SK-N-SH (cell line): ENCODE results near the gene KCNJ4. TPM values are rescaled to one million over a fixed set of nuclear protein-coding genes. Genes with fewer than 3 reads are reported as not detected.
A peak's percentile ranks its signal among the peaks of the same experiment; 100 is the strongest.

Experiments
- CTCF ChIA-PET: fragments of 300-600, 350-600 bp; formaldehyde crosslinking; extraction: SDS; loops from one replicate; lab custom pipeline; 2021; lab: Yijun Ruan, JAX
- POLR2A ChIA-PET: fragments of 350-600 bp; sonication (Branson Sonifier 250); formaldehyde crosslinking; extraction: SDS; loops from one replicate; lab custom pipeline; 2020; ENCODE audit warnings: antibody characterized with exemption, inconsistent platforms; lab: Yijun Ruan, JAX
- DNase-seq: peaks from one replicate; pipeline ENCODE4 v3.0.0; 2012
- H2AFZ ChIP-seq: fragments of 200-600 bp; sonication (generic); 2 replicates; pipeline ENCODE4 v1.8.1; 2016; ENCODE audit warnings: antibody characterized with exemption, mild to moderate bottlenecking, low read depth
- H3F3A ChIP-seq: fragments of 200-600 bp; sonication (generic); replicated peaks from 2 replicates; pipeline ENCODE3; 2016; ENCODE audit warnings: antibody characterized with exemption, mild to moderate bottlenecking; ENCODE audit not compliant: insufficient read depth
- H3K27ac ChIP-seq, 2 experiments: fragments of 200-500 bp in 1 of 2; fragments of 200-600 bp in 1 of 2; sonication (Bioruptor generic) in 1 of 2; sonication (generic), shearing (Covaris generic) in 1 of 2; 2 replicates each; pipeline versions ENCODE4 v1.5.1 to v1.6.1; 2014 to 2016; ENCODE audit warnings: low read depth in 2 of 2, inconsistent platforms in 1 of 2, low read length in 1 of 2, mild to moderate bottlenecking in 1 of 2, mixed read lengths in 1 of 2
- H3K27me3 ChIP-seq: fragments of 200-600 bp; sonication (generic), shearing (Covaris generic); 2 replicates; pipeline ENCODE4 v1.6.1; 2016; ENCODE audit warnings: mixed run types; ENCODE audit not compliant: insufficient read depth
- H3K36me3 ChIP-seq, 2 experiments: fragments of 200-500 bp in 1 of 2; fragments of 200-600 bp in 1 of 2; sonication (Bioruptor generic) in 1 of 2; sonication (generic) in 1 of 2; replicated peaks in 1 of 2; 2 replicates each; pipeline versions ENCODE3 to v1.5.1; 2014 to 2016; ENCODE audit warnings: low read length in 1 of 2, mild to moderate bottlenecking in 1 of 2; ENCODE audit not compliant: insufficient read depth in 2 of 2, control insufficient read depth in 1 of 2
- H3K4me1 ChIP-seq, 2 experiments: fragments of 200-500 bp in 1 of 2; fragments of 200-600 bp in 1 of 2; sonication (Bioruptor generic) in 1 of 2; sonication (generic), shearing (Covaris generic) in 1 of 2; 2 replicates each; pipeline versions ENCODE4 v1.5.1 to v1.6.1; 2014 to 2016; ENCODE audit warnings: low read depth in 1 of 2, low read length in 1 of 2, mixed run types in 1 of 2; ENCODE audit not compliant: insufficient read depth in 2 of 2, control insufficient read depth in 1 of 2
- H3K4me2 ChIP-seq: fragments of 200-600 bp; sonication (generic), shearing (Covaris generic); 2 replicates; pipeline ENCODE4 v1.6.1; 2017; ENCODE audit warnings: mixed run types
- H3K4me3 ChIP-seq, 2 experiments: fragments of 200-500 bp in 1 of 2; fragments of 200-600 bp in 1 of 2; sonication (Bioruptor generic) in 1 of 2; sonication (generic), shearing (Covaris generic) in 1 of 2; 2 replicates each; pipeline versions ENCODE4 v1.5.1 to v1.8.1; 2014 to 2016; ENCODE audit warnings: low read depth in 2 of 2, inconsistent platforms in 1 of 2, low read length in 1 of 2, mild to moderate bottlenecking in 1 of 2, mixed read lengths in 1 of 2, moderate library complexity in 1 of 2
- H3K79me2 ChIP-seq: fragments of 200-600 bp; sonication (generic); 2 replicates; pipeline ENCODE4 v1.8.1; 2017; ENCODE audit warnings: mild to moderate bottlenecking; ENCODE audit not compliant: insufficient read depth
- H3K9ac ChIP-seq: fragments of 200-600 bp; sonication (generic); 2 replicates; pipeline ENCODE4 v1.6.1; 2017; ENCODE audit warnings: mixed run types
- H3K9me2 ChIP-seq: fragments of 200-600 bp; sonication (generic); 2 replicates; pipeline ENCODE4 v1.6.1; 2017; ENCODE audit warnings: mixed run types
- H3K9me3 ChIP-seq: fragments of 200-600 bp; sonication (generic); 2 replicates; pipeline ENCODE4 v1.6.1; 2017; ENCODE audit warnings: mixed run types, mild to moderate bottlenecking, moderate library complexity
- H4K20me1 ChIP-seq: fragments of 200-600 bp; sonication (generic); 2 replicates; pipeline ENCODE4 v1.6.1; 2017; ENCODE audit warnings: mild to moderate bottlenecking, mixed run types; ENCODE audit not compliant: insufficient read depth
- FOSL2 ChIP-seq: IDR thresholded peaks from 2 replicates; pipeline ENCODE4 v1.4.0; 2012; ENCODE audit warnings: low read depth, mild to moderate bottlenecking, moderate library complexity, borderline replicate concordance
- FOXJ3 ChIP-seq: sonication (generic); formaldehyde crosslinking; IDR thresholded peaks from 2 replicates; pipeline ENCODE4 v1.5.1; 2020; ENCODE audit warnings: mild to moderate bottlenecking, missing genetic modification reagents
- IRF3 ChIP-seq: fragments of 150-350 bp; IDR thresholded peaks from 2 replicates; pipeline ENCODE4 v1.6.1; 2016; ENCODE audit warnings: mild to moderate bottlenecking, low read depth, low read length
- JUND ChIP-seq: IDR thresholded peaks from 2 replicates; pipeline ENCODE4 v1.4.0; 2012
- NRF1 ChIP-seq: IDR thresholded peaks from 2 replicates; pipeline ENCODE4 v1.6.1; 2012; ENCODE audit warnings: low read depth, mild to moderate bottlenecking, low read length
- RAD21 ChIP-seq: IDR thresholded peaks from 2 replicates; pipeline ENCODE4 v1.6.1; 2012; ENCODE audit warnings: mild to moderate bottlenecking, low read length
- RXRA ChIP-seq: IDR thresholded peaks from 2 replicates; pipeline ENCODE4 v1.4.0; 2012; ENCODE audit warnings: low read depth, mild to moderate bottlenecking, borderline replicate concordance
- SMC3 ChIP-seq: IDR thresholded peaks from 2 replicates; pipeline ENCODE4 v1.6.1; 2012; ENCODE audit warnings: low read depth, low read length, improper control_type of control experiment
- YY1 ChIP-seq: IDR thresholded peaks from 2 replicates; pipeline ENCODE4 v1.4.0; 2012; ENCODE audit warnings: low read depth, mild to moderate bottlenecking
- WGBS: methylation state at CpG from one replicate; pipeline ENCODE4 v1.1.6; 2017; ENCODE audit warnings: low lambda C conversion rate; 5-methylcytosine and 5-hydroxymethylcytosine counted together
- polyA plus RNA-seq, 3 experiments: library from polyadenylated mRNA; depleted of rRNA; stranded (reverse); fragments of >200 nt; gene quantifications; 2 replicates each; pipeline ENCODE4 v1.2.3, GENCODE V29; 2012
- TF ChIP-seq, protein P1 (sequence below): IDR thresholded peaks from 2 replicates; pipeline ENCODE4 v1.6.1; 2012; ENCODE audit warnings: mild to moderate bottlenecking, low read depth, low read length, moderate library complexity
- TF ChIP-seq, protein P2 (sequence below): IDR thresholded peaks from 2 replicates; pipeline ENCODE4 v1.4.0; 2012; ENCODE audit warnings: low read depth, borderline replicate concordance
- TF ChIP-seq, protein P3 (sequence below): IDR thresholded peaks from 2 replicates; pipeline ENCODE4; 2012
- TF ChIP-seq, protein P4 (sequence below): IDR thresholded peaks from 2 replicates; pipeline ENCODE4 v1.4.0; 2012; ENCODE audit warnings: low read depth, borderline replicate concordance
- TF ChIP-seq, protein P5 (sequence below): fragments of 200-600 bp; sonication (generic); IDR thresholded peaks from 2 replicates; pipeline ENCODE4 v1.6.1; 2017; ENCODE audit warnings: antibody characterized with exemption, mild to moderate bottlenecking, moderate library complexity

Gene KCNJ4
- polyA plus RNA-seq, 1 of the 3 experiments (the other 2 are of a cell fraction): not detected

GRCh38 chr22:38412435-38413084 is 42.4 kb downstream of the KCNJ4 start:
- Histone ChIP-seq H3K4me3 (peak overlapping the region; percentile 21 to 26), H2AFZ (peak overlapping the region; percentile 41; the same call in 1 of the 2 replicates)
- TF ChIP-seq, protein P1, sequence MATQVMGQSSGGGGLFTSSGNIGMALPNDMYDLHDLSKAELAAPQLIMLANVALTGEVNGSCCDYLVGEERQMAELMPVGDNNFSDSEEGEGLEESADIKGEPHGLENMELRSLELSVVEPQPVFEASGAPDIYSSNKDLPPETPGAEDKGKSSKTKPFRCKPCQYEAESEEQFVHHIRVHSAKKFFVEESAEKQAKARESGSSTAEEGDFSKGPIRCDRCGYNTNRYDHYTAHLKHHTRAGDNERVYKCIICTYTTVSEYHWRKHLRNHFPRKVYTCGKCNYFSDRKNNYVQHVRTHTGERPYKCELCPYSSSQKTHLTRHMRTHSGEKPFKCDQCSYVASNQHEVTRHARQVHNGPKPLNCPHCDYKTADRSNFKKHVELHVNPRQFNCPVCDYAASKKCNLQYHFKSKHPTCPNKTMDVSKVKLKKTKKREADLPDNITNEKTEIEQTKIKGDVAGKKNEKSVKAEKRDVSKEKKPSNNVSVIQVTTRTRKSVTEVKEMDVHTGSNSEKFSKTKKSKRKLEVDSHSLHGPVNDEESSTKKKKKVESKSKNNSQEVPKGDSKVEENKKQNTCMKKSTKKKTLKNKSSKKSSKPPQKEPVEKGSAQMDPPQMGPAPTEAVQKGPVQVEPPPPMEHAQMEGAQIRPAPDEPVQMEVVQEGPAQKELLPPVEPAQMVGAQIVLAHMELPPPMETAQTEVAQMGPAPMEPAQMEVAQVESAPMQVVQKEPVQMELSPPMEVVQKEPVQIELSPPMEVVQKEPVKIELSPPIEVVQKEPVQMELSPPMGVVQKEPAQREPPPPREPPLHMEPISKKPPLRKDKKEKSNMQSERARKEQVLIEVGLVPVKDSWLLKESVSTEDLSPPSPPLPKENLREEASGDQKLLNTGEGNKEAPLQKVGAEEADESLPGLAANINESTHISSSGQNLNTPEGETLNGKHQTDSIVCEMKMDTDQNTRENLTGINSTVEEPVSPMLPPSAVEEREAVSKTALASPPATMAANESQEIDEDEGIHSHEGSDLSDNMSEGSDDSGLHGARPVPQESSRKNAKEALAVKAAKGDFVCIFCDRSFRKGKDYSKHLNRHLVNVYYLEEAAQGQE: peak; percentile 58; the same call in 1 of the 2 replicates
- peak; percentile 21; the same call in 1 of the 2 replicates for TF ChIP-seq SMC3
- TF ChIP-seq YY1: no peak
- TF ChIP-seq, protein P2, sequence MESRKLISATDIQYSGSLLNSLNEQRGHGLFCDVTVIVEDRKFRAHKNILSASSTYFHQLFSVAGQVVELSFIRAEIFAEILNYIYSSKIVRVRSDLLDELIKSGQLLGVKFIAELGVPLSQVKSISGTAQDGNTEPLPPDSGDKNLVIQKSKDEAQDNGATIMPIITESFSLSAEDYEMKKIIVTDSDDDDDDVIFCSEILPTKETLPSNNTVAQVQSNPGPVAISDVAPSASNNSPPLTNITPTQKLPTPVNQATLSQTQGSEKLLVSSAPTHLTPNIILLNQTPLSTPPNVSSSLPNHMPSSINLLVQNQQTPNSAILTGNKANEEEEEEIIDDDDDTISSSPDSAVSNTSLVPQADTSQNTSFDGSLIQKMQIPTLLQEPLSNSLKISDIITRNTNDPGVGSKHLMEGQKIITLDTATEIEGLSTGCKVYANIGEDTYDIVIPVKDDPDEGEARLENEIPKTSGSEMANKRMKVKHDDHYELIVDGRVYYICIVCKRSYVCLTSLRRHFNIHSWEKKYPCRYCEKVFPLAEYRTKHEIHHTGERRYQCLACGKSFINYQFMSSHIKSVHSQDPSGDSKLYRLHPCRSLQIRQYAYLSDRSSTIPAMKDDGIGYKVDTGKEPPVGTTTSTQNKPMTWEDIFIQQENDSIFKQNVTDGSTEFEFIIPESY: no peak
- peak; percentile 18; the same call in 1 of the 2 replicates for TF ChIP-seq RAD21
- TF ChIP-seq NRF1: no peak
- TF ChIP-seq FOSL2: no peak
- no peak for TF ChIP-seq RXRA
- TF ChIP-seq JUND: no peak
- TF ChIP-seq FOXJ3 (CRISPR knock-in tag): no peak
- no peak for TF ChIP-seq IRF3
- TF ChIP-seq, protein P3, sequence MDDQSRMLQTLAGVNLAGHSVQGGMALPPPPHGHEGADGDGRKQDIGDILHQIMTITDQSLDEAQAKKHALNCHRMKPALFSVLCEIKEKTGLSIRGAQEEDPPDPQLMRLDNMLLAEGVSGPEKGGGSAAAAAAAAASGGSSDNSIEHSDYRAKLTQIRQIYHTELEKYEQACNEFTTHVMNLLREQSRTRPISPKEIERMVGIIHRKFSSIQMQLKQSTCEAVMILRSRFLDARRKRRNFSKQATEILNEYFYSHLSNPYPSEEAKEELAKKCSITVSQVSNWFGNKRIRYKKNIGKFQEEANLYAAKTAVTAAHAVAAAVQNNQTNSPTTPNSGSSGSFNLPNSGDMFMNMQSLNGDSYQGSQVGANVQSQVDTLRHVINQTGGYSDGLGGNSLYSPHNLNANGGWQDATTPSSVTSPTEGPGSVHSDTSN: no peak
- TF ChIP-seq, protein P4, sequence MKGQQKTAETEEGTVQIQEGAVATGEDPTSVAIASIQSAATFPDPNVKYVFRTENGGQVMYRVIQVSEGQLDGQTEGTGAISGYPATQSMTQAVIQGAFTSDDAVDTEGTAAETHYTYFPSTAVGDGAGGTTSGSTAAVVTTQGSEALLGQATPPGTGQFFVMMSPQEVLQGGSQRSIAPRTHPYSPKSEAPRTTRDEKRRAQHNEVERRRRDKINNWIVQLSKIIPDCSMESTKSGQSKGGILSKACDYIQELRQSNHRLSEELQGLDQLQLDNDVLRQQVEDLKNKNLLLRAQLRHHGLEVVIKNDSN: peak; percentile 36; the same call in 1 of the 2 replicates
- TF ChIP-seq, protein P5, sequence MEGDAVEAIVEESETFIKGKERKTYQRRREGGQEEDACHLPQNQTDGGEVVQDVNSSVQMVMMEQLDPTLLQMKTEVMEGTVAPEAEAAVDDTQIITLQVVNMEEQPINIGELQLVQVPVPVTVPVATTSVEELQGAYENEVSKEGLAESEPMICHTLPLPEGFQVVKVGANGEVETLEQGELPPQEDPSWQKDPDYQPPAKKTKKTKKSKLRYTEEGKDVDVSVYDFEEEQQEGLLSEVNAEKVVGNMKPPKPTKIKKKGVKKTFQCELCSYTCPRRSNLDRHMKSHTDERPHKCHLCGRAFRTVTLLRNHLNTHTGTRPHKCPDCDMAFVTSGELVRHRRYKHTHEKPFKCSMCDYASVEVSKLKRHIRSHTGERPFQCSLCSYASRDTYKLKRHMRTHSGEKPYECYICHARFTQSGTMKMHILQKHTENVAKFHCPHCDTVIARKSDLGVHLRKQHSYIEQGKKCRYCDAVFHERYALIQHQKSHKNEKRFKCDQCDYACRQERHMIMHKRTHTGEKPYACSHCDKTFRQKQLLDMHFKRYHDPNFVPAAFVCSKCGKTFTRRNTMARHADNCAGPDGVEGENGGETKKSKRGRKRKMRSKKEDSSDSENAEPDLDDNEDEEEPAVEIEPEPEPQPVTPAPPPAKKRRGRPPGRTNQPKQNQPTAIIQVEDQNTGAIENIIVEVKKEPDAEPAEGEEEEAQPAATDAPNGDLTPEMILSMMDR: peak; percentile 64

More at GRCh38 chr22:38412435-38413084, 42.4 kb downstream of the KCNJ4 start:
- peaks cover 0 to 3% of the 10 kb centered on the region in 2 experiments; a peak in 1 of 4 replicates for H3K4me1 ChIP-seq
- H3K4me2 ChIP-seq: peak overlapping the region; percentile 67
- ChIA-PET CTCF (interaction anchor here (1.0 to 1.5 kb wide), 4 partner anchors 11 to 160 kb away, joined by 3 to 5 read pairs (median 4); no protein-coding TSS in a partner anchor), POLR2A (no interaction called here)
- no peaks in the 10 kb centered on the region for H3K79me2 ChIP-seq
- H3K9me2 ChIP-seq: no peaks in the 10 kb centered on the region
- DNase-seq: peak; percentile 85
- no peaks in the 10 kb centered on the region for H3F3A ChIP-seq
- H3K36me3 ChIP-seq: no peaks in the 10 kb centered on the region
- 6% methylated on average over 15 of the region's 45 CpGs for WGBS
- no peak overlapping the region for H3K27ac ChIP-seq
- no peaks in the 10 kb centered on the region for H3K27me3 ChIP-seq
- H3K9me3 ChIP-seq: no peaks in the 10 kb centered on the region
- no peak overlapping the region for H3K9ac ChIP-seq
- H4K20me1 ChIP-seq: no peaks in the 10 kb centered on the region
